Keratinocyte (primary cell): Measurements from ENCODE around the gene COPG2. TPM values are rescaled to one million over a fixed set of nuclear protein-coding genes. Genes with fewer than 3 reads are reported as not detected.

Experiments used
- DNase-seq: peaks from one replicate; pipeline ENCODE4 v3.0.0-alpha.2; 2011; ENCODE audit warnings: low read depth, missing footprints, low spot score
- FAIRE-seq: peaks from 2 replicates; lab custom pipeline; 2011; peaks lifted over from hg19 to GRCh38; lab: Jason Lieb, UNC
- H2AFZ ChIP-seq: 2 replicates; pipeline ENCODE4 v1.6.0; 2012; ENCODE audit warnings: low read length, control low read depth, inconsistent platforms; ENCODE audit not compliant: control insufficient read depth
- H3K27ac ChIP-seq: 2 replicates; pipeline ENCODE4 v1.5.1; 2011; ENCODE audit warnings: low read length; ENCODE audit not compliant: control insufficient read depth, insufficient read depth
- H3K27me3 ChIP-seq: 3 replicates; pipeline ENCODE4 v1.6.0; 2011; ENCODE audit warnings: low read length; ENCODE audit not compliant: control insufficient read depth, insufficient read depth; ENCODE audit errors: extremely low read depth
- H3K36me3 ChIP-seq, 2 experiments: 2 replicates in 1 of 2; 3 replicates in 1 of 2; pipeline ENCODE4 v1.5.1; 2011; ENCODE audit warnings: low read length in 2 of 2, mild to moderate bottlenecking in 1 of 2; ENCODE audit not compliant: control insufficient read depth in 2 of 2, insufficient read depth in 2 of 2; ENCODE audit errors: extremely low read depth in 1 of 2
- H3K4me1 ChIP-seq: 3 replicates; pipeline ENCODE4 v1.5.1; 2011; ENCODE audit warnings: low read length; ENCODE audit not compliant: control insufficient read depth, insufficient read depth; ENCODE audit errors: extremely low read depth
- H3K4me2 ChIP-seq: 3 replicates; pipeline ENCODE4 v1.6.0; 2011; ENCODE audit warnings: low read depth, low read length; ENCODE audit not compliant: control insufficient read depth, insufficient read depth; ENCODE audit errors: extremely low read depth
- H3K4me3 ChIP-seq, 3 experiments: fragments of 200-600 bp in 1 of 3; sonication (generic) in 1 of 3; 2 replicates in 2 of 3; 3 replicates in 1 of 3; pipeline ENCODE4 v1.5.1; 2011 to 2016; ENCODE audit warnings: low read length in 3 of 3, mild to moderate bottlenecking in 3 of 3, control low read depth in 2 of 3, inconsistent platforms in 1 of 3, low read depth in 1 of 3, mixed read lengths in 1 of 3, mixed run types in 1 of 3, moderate library complexity in 1 of 3; ENCODE audit not compliant: control insufficient read depth in 2 of 3, insufficient read depth in 2 of 3; ENCODE audit errors: extremely low read depth in 1 of 3
- H3K79me2 ChIP-seq: 2 replicates; pipeline ENCODE4 v1.6.0; 2012; ENCODE audit warnings: low read length; ENCODE audit not compliant: control insufficient read depth, insufficient read depth
- H3K9ac ChIP-seq: 3 replicates; pipeline ENCODE4 v1.6.0; 2011; ENCODE audit warnings: low read length; ENCODE audit not compliant: control insufficient read depth, insufficient read depth; ENCODE audit errors: extremely low read depth
- H3K9me1 ChIP-seq: 3 replicates; pipeline ENCODE4 v1.6.0; 2011; ENCODE audit warnings: low read length; ENCODE audit not compliant: control insufficient read depth, insufficient read depth; ENCODE audit errors: extremely low read depth
- H3K9me3 ChIP-seq: 2 replicates; pipeline ENCODE4 v1.5.1; 2012; ENCODE audit warnings: low read depth, low read length; ENCODE audit not compliant: control insufficient read depth
- H4K20me1 ChIP-seq: 3 replicates; pipeline ENCODE4 v1.6.0; 2011; ENCODE audit warnings: low read length; ENCODE audit not compliant: control insufficient read depth, insufficient read depth; ENCODE audit errors: extremely low read depth
- CTCF ChIP-seq, 3 experiments: IDR thresholded peaks in 1 of 3; conservative IDR thresholded peaks in 1 of 3; optimal IDR thresholded peaks in 1 of 3; 2 replicates in 2 of 3; 3 replicates in 1 of 3; pipeline versions ENCODE3 to v1.5.1; 2011; ENCODE audit warnings: low read length in 3 of 3, mild to moderate bottlenecking in 3 of 3, moderate library complexity in 2 of 3, control low read depth in 1 of 3, inconsistent platforms in 1 of 3; ENCODE audit not compliant: insufficient read depth in 2 of 3; ENCODE audit errors: extremely low read depth in 1 of 3
- EZH2 ChIP-seq: IDR thresholded peaks from one replicate; pipeline ENCODE4 v1.6.1; 2012; ENCODE audit warnings: inconsistent platforms, mild to moderate bottlenecking, low read length, moderate library complexity
- dilution Hi-C: fragments of 300-500 bp; cut with MboI; formaldehyde crosslinking; loops from one replicate; pipeline ENCODE4 v1.7.0; 2020; ENCODE audit warnings: low sequenced_read_pairs; ENCODE audit not compliant: extremely low pct_ligation_motif_present
- polyA plus RNA-seq, 5 experiments: library from polyadenylated mRNA; depleted of rRNA in 3 of 5; stranded (reverse) in 3 of 5; stranded (forward) in 1 of 5; unstranded in 1 of 5; fragments of >200 nt; gene quantifications; 1 replicate in 1 of 5; 2 replicates in 3 of 5; 3 replicates in 1 of 5; pipeline versions ENCODE4 v1.2.1 to v1.2.3, GENCODE V29; 2011 to 2012; ENCODE audit warnings: missing spikeins in 2 of 5, low read depth in 1 of 5, low replicate concordance in 1 of 5

Gene COPG2
- polyA plus RNA-seq, 1 donor (not counting 4 experiments of a cell fraction or from before 2014, with no cell fraction given): 38.8 TPM

GRCh38 chr7:130606161-130606560, 62.4 kb downstream of the COPG2 start:
- FAIRE-seq: no peak
- no peak overlapping the region for H3K4me2 ChIP-seq
- no peak overlapping the region for H3K27ac ChIP-seq
- no peaks in the 10 kb centered on the region for H3K79me2 ChIP-seq
- H2AFZ ChIP-seq: no peak overlapping the region
- H3K4me3 ChIP-seq: no peak overlapping the region
- no peaks in the 10 kb centered on the region for H3K9me3 ChIP-seq
- TF ChIP-seq CTCF (optimal IDR thresholded peaks at IDR 0.05 in 1 of 3, IDR thresholded peaks at IDR 0.05 in 1 of 3, conservative IDR thresholded peaks at IDR 0.05 in 1 of 3; ENCODE audit: extremely low read depth in 1 of 3, insufficient read depth in 2 of 3, low read length in 3 of 3) (no peak), EZH2 (no peak)
- H3K9me1 ChIP-seq: no peaks in the 10 kb centered on the region
- peaks cover 0 to 6% of the 10 kb centered on the region in 2 experiments for H3K36me3 ChIP-seq
- no peak for DNase-seq
- no peaks in the 10 kb centered on the region for H3K27me3 ChIP-seq
- no peaks in the 10 kb centered on the region for H3K4me1 ChIP-seq
- no peak overlapping the region for H3K9ac ChIP-seq
- dilution Hi-C loops: no loop called here
- H4K20me1 ChIP-seq: no peaks in the 10 kb centered on the region

- Histone ChIP-seq H3K27ac (no peak overlapping the region), H2AFZ (no peak overlapping the region), H3K4me2 (no peak overlapping the region), H3K9me3 (no peaks in the 10 kb centered on the region), H3K36me3 (peaks cover 0 to 2% of the 10 kb centered on the region in 2 experiments), H3K4me1 (no peaks in the 10 kb centered on the region), H3K4me3 (no peak overlapping the region), H3K27me3 (no peaks in the 10 kb centered on the region), H3K9ac (no peak overlapping the region), H4K20me1 (no peaks in the 10 kb centered on the region), H3K9me1 (no peaks in the 10 kb centered on the region), H3K79me2 (no peaks in the 10 kb centered on the region)
- TF ChIP-seq CTCF (optimal IDR thresholded peaks at IDR 0.05 in 1 of 3, IDR thresholded peaks at IDR 0.05 in 1 of 3, conservative IDR thresholded peaks at IDR 0.05 in 1 of 3; ENCODE audit: extremely low read depth in 1 of 3, insufficient read depth in 2 of 3, low read length in 3 of 3): no peak
- no peak for TF ChIP-seq EZH2
- FAIRE-seq: no peak
- no peak for DNase-seq
- dilution Hi-C loops: no loop called here
These were observed 70.5 kb downstream of the COPG2 start for GRCh38 chr7:130598056-130598455.
